AG10803 (cell line): ENCODE measurements around the gene KCNN1.
"Not testable (repeated sequence)": the region's sequence is repeated elsewhere in the genome, so short reads cannot be mapped to it uniquely, and the experiment has no call there.

Experiments used
- DNase-seq: peaks from one replicate; pipeline ENCODE4 v3.0.0; 2010; ENCODE audit warnings: low read depth
- H3K4me3 ChIP-seq: 2 replicates; pipeline ENCODE4 v1.5.1; 2011; ENCODE audit warnings: mild to moderate bottlenecking, low read length, control low read depth
- CTCF ChIP-seq: conservative IDR thresholded peaks from 2 replicates; pipeline ENCODE4 v1.5.1; 2011; ENCODE audit warnings: mild to moderate bottlenecking, low read length, control low read depth, inconsistent platforms

Gene KCNN1

GRCh38 chr19:17998827-17999150, 31.9 kb downstream of the KCNN1 start:
- no peak overlapping the region for H3K4me3 ChIP-seq
- no peak for TF ChIP-seq CTCF
- no peak for DNase-seq

DNA sequence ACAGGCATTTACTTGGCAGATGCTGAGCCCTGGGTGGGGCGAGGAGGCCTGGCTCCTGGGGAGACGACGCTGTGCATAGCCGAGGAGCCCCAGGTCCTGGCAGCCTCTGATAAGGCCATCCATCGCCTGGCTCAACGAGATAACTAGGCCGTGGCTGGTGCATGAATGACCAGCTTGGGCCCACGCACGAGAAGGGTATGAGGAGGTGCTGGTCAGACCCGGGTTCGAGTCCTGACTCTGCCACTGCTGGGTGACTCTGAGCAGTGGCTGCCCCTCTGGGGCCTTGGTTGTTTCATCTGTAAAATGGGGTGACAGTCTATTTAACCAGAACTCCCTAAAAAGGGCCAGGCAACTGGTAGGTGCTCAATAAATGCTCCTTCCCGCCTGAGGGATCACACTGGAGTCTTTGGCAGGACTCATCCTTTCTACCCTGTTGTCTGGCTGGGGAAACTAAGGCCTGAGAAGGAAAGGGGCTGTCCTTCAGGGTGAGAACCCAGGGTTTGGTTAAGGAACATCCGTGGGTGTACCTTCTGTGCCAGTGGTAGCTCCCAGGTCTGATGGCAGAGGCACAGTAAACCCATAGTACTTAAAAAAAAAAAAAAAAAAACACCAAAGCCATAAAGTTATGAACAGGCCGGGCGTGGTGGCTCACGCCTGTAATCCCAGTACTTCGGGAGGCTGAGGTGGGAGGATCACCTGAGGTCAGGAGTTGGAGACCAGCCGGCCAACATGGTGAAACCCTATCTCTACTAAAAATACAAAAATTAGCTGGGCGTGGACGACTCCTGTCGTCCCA, 33.0 kb downstream of the KCNN1 start:
- TF ChIP-seq CTCF, result no peak
- no peak for DNase-seq
- no peak overlapping the region for H3K4me3 ChIP-seq

DNA sequence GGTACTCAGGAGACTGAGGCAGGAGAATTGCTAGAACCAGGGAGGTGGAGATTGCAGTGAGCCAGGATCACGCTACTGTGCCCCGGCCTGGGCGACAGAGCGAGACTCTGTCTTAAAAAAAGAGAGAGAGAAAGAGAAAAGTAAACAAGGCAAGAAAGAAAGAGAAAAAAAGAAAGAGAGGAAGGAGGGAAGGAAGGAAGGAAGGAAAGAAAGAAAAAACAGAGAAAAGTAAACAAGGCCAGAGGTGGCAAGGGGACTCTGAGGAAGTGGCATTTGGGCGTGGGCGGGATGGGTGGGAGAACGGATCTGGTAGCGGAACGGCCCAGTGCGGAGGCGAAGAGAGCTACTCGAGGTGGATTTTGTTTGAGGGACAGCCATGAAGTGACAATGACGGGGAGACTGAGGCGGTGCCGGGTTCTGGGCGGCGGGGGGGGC, 33.6 kb downstream of the KCNN1 start:
- no peak for TF ChIP-seq CTCF
- no peak for DNase-seq
- peak overlapping the region; percentile 68 for H3K4me3 ChIP-seq

DNA sequence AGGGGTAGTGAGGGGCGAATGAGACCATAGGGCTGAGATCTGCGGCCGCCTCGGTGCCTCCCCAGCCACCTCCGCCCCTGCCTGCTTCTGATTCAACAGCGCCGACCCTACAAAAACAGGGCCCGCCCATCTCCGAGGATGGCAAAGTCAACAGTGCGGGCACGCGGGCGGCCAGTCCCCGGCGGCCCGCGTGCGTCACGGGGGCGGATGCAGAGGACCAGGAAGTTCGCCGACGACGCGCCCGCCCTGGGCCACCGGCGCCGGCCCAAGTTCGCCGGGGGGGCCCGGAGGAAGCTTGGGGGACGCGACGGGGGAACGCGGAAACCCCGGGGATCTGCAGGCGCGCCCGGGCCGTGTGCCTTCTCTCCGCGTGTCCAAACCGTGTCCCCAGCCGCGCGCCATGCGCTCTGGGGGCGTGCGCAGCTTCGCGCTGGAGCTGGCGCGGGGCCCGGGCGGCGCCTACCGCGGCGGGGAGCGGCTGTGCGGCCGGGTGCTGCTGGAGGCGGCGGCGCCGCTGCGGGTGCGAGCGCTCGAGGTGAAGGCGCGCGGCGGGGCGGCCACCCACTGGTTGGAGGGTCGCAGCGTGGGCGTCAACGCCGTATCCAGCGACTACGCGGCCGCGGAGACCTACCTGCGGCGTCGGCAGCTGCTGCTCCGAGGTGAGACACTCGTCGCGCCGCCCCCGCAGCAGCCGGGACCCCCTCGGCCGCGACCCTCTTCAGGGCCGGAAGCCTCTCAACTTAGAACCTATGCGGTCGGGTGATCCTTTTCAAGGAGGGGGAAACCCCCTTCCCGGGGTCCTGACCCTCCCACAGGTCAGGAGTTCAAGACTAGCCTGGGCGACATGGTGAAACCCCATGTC, 34.2 kb downstream of the KCNN1 start:
- peak overlapping the region; percentile 68 for H3K4me3 ChIP-seq
- TF ChIP-seq CTCF, result no peak
- DNase-seq, result peak; percentile 81

DNA sequence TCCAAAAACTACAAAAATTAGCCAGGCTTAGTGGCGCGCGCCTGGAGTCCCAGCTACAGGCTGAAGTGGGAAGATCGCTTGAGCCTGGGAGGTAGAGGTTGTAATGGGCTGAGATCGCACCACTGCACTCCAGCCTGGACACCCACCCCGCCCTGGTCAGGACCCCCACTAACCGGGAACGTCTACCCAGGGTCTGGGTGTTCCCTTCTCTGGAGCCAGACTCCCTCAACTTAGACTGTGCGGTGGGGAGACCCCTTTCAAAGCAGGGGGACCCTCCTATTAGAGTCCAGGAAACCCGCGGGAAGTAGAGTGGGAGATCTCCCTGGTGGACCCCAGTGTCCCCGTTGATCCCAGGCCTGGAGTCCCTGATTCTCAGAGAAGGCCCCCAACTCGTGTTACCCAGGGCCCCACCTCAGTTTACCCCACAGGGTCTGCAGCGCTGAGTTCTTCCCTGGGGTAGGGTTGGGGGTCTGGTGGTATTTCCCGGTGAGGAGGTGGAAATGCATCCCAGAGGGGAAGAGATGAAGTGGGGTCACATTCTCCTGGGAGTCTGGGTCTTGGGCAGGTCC, 35.0 kb downstream of the KCNN1 start:
- TF ChIP-seq CTCF, result no peak
- no peak for DNase-seq
- peak overlapping the region; percentile 68 for H3K4me3 ChIP-seq

DNA sequence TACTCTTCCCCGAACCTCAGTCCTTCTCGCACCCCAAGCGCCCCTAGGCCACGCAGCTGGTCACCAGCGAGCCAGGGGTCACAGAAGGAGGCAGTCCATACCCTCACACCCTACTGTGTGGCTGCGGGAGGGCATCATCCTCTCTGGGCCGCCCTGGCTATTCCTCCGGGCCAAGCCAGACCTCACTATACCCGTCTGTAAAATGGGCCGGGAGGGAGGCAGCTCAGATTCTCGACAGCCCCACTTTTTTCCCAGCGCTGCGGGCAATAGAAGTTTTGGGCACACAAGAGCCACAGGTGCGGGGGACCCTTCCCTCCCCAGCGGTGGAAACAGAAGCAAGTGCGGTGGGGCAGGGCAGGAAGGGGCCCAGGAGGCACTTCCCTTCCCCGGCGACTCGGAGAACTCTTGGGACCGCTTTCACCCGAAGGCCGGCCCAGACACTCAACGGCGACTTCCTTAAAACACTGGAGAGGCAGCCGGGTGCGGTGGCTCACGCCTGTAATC, 35.5 kb downstream of the KCNN1 start:
- peak overlapping the region; percentile 68 for H3K4me3 ChIP-seq
- TF ChIP-seq CTCF, result no peak

DNA sequence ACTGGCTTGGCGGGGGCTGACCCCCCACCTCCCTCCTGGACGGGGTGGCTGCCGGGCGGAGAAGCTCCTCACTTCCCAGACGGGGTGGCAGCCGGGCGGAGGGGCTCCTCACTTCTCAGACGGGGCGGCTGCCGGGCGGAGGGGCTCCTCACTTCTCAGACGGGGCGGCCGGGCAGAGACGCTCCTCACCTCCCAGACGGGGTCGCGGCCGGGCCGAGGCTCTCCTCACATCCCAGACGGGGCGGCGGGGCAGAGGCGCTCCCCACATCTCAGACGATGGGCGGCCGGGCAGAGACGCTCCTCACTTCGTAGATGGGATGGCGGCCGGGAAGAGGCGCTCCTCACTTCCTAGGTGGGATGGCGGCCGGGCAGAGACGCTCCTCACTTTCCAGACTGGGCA, 38.8 kb downstream of the KCNN1 start:
- H3K4me3 ChIP-seq, DNase-seq: not testable (repeated sequence)

More for the DNA sequence above, 35.5 kb downstream of the KCNN1 start:
- no peak for DNase-seq
